Activated T-helper 1 cell treated with anti-CD3 and anti-CD28 coated beads, Interleukin-12 subunit alpha, Interleukin-12 subunit beta, Interleukin-2, Interleukin-4 antibody, amounts not matched to agents 30 ng/mL and 10 ng/mL and 1 ng/mL, durations not matched to agents 14 hours and 24 hours and 36 hours (primary cell): ENCODE results near the gene OR2H2. TPM values are rescaled to one million over a fixed set of nuclear protein-coding genes. Genes with fewer than 3 reads are reported as not detected.

Source experiments
- total RNA-seq: library from RNA; stranded (reverse); gene quantifications from 2 replicates; pipeline ENCODE4 v1.2.3, GENCODE V29; 2022

The OR2H2 gene
- total RNA-seq, 1 donor from 2014 or later, result not detected

Other genes starting within 250 kb of the OR2H2 start
- not detected in 2 replicates for gene OR5V1, start 216.3 kb upstream of the OR2H2 start, total RNA-seq
- not detected in 2 replicates for gene OR12D3, start 209.8 kb upstream of the OR2H2 start, total RNA-seq
- gene OR12D2, start 189.5 kb upstream of the OR2H2 start, total RNA-seq, result not detected in 2 replicates
- gene OR12D1, start 170.2 kb upstream of the OR2H2 start, total RNA-seq, result not detected in 2 replicates
- not detected in 2 replicates for gene OR10C1, start 145.8 kb upstream of the OR2H2 start, total RNA-seq
- not detected in 2 replicates for gene OR11A1, start 128.1 kb upstream of the OR2H2 start, total RNA-seq
- gene OR2H1, start 128.0 kb upstream of the OR2H2 start, total RNA-seq, result not detected in 2 replicates
- not detected in 2 replicates for gene MAS1L, start 97.2 kb upstream of the OR2H2 start, total RNA-seq
- gene UBD, start 25.4 kb upstream of the OR2H2 start, total RNA-seq, result 0.59 and 0.93 TPM in 2 replicates
- gene GABBR1, start 48.1 kb downstream of the OR2H2 start, total RNA-seq, result 19.8 and 22.6 TPM in 2 replicates
- gene MOG, start 72.0 kb downstream of the OR2H2 start, total RNA-seq, result not detected in 2 replicates
- gene ZFP57, start 96.0 kb downstream of the OR2H2 start, total RNA-seq, result 2.4 and 2.7 TPM in 2 replicates
- 293 and 314 TPM in 2 replicates for gene HLA-F, start 138.3 kb downstream of the OR2H2 start, total RNA-seq
- gene HLA-G, start 242.7 kb downstream of the OR2H2 start, total RNA-seq, result 0.91 and 1.6 TPM in 2 replicates